GM18505 (cell line): ENCODE measurements around the gene BAZ2B.

Source experiments
- ATAC-seq: cut with Tn5 transposase; IDR thresholded peaks from one replicate; pipeline ENCODE4 v1.9.1; 2021; ENCODE audit not compliant: unreplicated experiment
- POLR2A ChIP-seq: IDR thresholded peaks from 4 replicates; pipeline ENCODE4 v1.6.1; 2011; ENCODE audit warnings: borderline replicate concordance; ENCODE audit not compliant: insufficient read depth, insufficient read length; ENCODE audit errors: extremely low read depth

Gene BAZ2B

DNA sequence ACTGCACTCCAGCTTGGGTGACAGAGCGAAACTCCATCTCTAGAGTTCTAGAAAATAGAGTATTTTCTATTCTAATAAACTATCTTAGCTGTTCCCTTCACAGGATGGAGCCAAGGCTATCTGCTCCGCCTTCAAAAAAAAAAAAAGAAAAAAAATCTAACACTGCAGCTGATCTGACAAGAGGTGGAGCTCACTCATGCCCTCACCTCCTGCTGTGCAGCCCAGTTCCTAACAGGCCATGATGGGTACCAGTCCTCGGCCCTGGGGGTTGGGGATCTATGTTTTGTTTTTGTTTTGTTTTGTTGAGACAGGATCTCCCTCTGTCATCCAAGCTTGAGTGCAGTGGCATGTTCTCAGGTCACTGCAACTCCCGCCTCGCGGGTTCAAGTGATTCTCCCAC, 332.8 kb downstream of the BAZ2B start:
- ATAC-seq, result no peak
- no peak for TF ChIP-seq POLR2A

DNA sequence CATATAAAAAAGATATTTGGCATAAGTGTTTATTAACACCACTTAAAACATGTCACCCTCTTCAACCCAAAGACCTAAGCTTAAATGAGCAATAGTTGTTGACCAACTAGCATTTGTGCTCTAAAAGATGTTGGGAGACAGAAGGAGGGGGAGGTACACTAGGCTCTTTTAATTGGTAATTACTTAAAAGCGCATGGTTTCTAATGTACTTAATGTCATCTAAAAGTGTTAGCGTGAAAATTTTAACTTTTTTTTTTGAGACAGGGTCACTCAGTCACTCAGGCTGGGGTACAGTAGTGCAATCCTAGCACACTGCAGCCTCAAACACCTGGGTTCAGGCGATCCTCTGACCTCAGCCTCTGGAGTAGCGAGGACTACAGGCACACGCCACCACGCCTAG, 335.3 kb downstream of the BAZ2B start:
- no peak for TF ChIP-seq POLR2A
- no peak for ATAC-seq

DNA sequence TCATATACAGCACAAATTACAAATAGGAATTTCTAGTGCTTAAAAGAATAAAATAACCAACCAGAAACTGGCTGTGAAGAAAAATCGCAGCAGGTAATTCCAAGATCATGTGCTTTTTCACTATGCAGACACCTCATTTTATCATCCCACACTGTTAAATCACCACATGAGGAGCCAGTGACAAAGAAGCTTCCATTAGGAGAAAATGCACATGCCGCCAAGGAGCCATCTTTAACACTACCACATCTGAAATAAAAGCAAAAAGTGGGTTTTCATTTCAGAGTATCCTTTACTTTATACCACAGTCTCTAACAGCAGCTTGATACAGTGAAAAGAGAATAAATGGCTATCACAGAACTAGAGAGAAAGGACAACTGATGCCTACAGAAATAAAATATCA, 336.6 kb downstream of the BAZ2B start:
- ATAC-seq, result no peak

DNA sequence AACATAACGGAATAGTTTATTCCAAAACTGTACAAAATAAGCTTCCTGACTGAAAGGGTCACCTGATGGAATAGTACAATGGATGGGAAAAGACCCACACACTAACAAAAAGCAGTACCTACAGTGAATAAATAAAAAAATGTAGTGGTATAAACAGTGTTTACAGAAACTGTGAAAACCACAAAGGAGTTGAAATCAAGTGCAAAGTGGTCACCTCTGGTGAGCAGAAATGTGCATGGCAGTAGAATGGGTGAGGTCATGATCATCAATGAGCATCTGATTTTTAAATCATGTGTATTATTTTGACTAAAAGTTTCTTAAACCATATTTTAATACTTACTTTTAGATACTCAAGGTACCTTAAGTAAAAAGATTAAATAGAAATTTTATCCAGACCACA, 341.2 kb downstream of the BAZ2B start:
- ATAC-seq, result no peak
- no peak for TF ChIP-seq POLR2A

More for the DNA sequence above, 336.6 kb downstream of the BAZ2B start:
- no peak for TF ChIP-seq POLR2A

DNA sequence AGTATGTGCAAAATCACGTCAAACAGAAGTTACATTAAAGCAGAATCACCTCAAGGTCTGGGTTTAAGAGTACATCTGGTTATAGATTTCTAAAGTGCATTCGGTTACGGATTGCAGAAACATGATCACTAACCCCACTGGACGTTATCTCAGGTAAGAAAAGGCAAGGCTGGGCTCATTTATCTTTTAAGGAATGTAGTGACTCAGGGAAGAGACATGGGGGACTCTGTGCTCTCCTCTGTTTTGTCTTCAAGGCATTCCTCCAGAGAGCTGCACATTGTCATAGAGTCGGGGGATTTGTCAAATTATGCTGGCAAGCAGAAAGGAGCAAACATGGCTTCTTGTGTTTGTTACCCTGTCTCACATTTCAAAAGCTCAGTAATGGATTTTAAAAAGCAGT, 344.2 kb downstream of the BAZ2B start:
- TF ChIP-seq POLR2A, result no peak
- ATAC-seq, result no peak

DNA sequence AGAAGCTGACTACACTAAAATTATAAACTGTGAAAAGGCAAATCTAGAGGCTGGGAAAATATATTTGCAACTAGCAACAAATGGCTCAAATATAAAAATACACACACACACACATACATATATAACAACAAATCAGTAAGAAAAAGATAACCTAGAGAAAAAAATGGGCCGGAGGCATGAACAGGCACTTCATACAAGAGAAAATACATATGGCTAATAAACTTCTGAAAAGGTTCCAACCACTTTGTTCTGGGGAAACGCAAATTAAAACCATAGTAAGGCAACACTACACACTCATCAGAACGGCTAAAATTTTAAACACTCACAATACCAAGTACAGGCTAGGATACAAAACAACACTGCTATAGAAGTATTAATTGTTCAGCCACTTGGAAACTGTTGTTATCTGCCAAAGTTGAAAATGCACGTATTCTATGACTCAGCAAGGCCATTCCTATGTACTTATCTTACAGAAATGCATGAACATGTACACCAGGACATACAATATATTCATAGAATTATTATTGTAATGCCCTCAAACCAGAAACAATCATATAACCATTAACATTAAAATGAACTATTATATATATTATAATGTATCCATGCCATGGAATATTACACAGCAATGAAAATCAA, 345.5 kb downstream of the BAZ2B start:
- no peak for ATAC-seq
- TF ChIP-seq POLR2A, result no peak
